GM23338 (cell line): ENCODE data around the gene TRIM44. TPM values are rescaled to one million over a fixed set of nuclear protein-coding genes. Genes with fewer than 3 reads are reported as not detected.

Experiments
- ATAC-seq: fragments of 200-7000 bp; cut with Tn5 transposase; 3 replicates; pipeline ENCODE4 v1.9.1; 2020
- DNase-seq: peaks from one replicate; pipeline ENCODE4 v3.0.0-alpha.2; 2015; ENCODE audit warnings: low spot score
- H2AFZ ChIP-seq: fragments of 200-600 bp; sonication (generic); 2 replicates; pipeline ENCODE4 v1.8.0; 2016; ENCODE audit warnings: antibody characterized with exemption, mild to moderate bottlenecking, moderate library complexity
- H3F3A ChIP-seq: fragments of 200-600 bp; sonication (generic); replicated peaks from 2 replicates; pipeline ENCODE4 v1.8.0; 2017; ENCODE audit warnings: antibody characterized with exemption, mixed run types, low read depth
- H3K27ac ChIP-seq: fragments of 200-600 bp; sonication (generic); 2 replicates; pipeline ENCODE4 v1.6.1; 2016; ENCODE audit warnings: low read depth
- H3K27me3 ChIP-seq: fragments of 200-600 bp; sonication (generic); 2 replicates; pipeline ENCODE4 v1.8.0; 2016; ENCODE audit warnings: mild to moderate bottlenecking, mixed run types, moderate library complexity; ENCODE audit not compliant: insufficient read depth
- H3K36me3 ChIP-seq: fragments of 200-600 bp; sonication (generic); 2 replicates; pipeline ENCODE4 v1.8.0; 2016; ENCODE audit warnings: mild to moderate bottlenecking; ENCODE audit not compliant: insufficient read depth
- H3K4me1 ChIP-seq: fragments of 200-600 bp; sonication (generic); 2 replicates; pipeline ENCODE4 v1.8.0; 2016; ENCODE audit warnings: mild to moderate bottlenecking, moderate library complexity; ENCODE audit not compliant: insufficient read depth
- H3K4me2 ChIP-seq: fragments of 200-600 bp; sonication (generic); 2 replicates; pipeline ENCODE4 v1.7.1; 2017; ENCODE audit warnings: mixed run types
- H3K4me3 ChIP-seq: fragments of 200-600 bp; sonication (generic); 2 replicates; pipeline ENCODE4 v1.6.1; 2016; ENCODE audit warnings: mixed run types
- H3K79me2 ChIP-seq: fragments of 200-600 bp; sonication (generic); replicated peaks from 2 replicates; pipeline ENCODE4 v1.8.0; 2017; ENCODE audit warnings: mild to moderate bottlenecking; ENCODE audit not compliant: insufficient read depth
- H3K9me2 ChIP-seq: fragments of 200-600 bp; sonication (generic); 2 replicates; pipeline ENCODE4 v1.8.0; 2017; ENCODE audit not compliant: insufficient read depth
- H4K20me1 ChIP-seq: fragments of 200-600 bp; sonication (generic); replicated peaks from 2 replicates; pipeline ENCODE4 v1.8.0; 2017; ENCODE audit warnings: mild to moderate bottlenecking; ENCODE audit not compliant: insufficient read depth
- H3K27ac Mint-ChIP-seq: 2 replicates; pipeline ENCODE4 v1.8.0; 2020; ENCODE audit warnings: inconsistent platforms, mild to moderate bottlenecking, moderate library complexity, mixed read lengths
- H3K27me3 Mint-ChIP-seq: 3 replicates; pipeline ENCODE4 v1.8.0; 2022; ENCODE audit warnings: low read depth, mild to moderate bottlenecking, moderate library complexity, mixed read lengths, inconsistent platforms; ENCODE audit not compliant: insufficient read depth, poor library complexity
- H3K36me3 Mint-ChIP-seq: 3 replicates; pipeline ENCODE4 v1.8.0; 2021; ENCODE audit warnings: low read depth, mild to moderate bottlenecking, inconsistent platforms, moderate library complexity, mixed read lengths
- H3K4me1 Mint-ChIP-seq: 3 replicates; pipeline ENCODE4 v1.8.0; 2020; ENCODE audit warnings: mild to moderate bottlenecking, inconsistent platforms, mixed read lengths
- H3K4me3 Mint-ChIP-seq: 3 replicates; pipeline ENCODE4 v1.8.0; 2021; ENCODE audit warnings: moderate library complexity, mild to moderate bottlenecking, inconsistent platforms, mixed read lengths
- H3K9me3 Mint-ChIP-seq: 3 replicates; pipeline ENCODE4 v1.8.0; 2020; ENCODE audit warnings: moderate library complexity, mild to moderate bottlenecking, inconsistent platforms, mixed read lengths
- CREB1 ChIP-seq: fragments of 250-450 bp; sonication (Bioruptor Pico); IDR thresholded peaks from 2 replicates; pipeline ENCODE4 v1.5.0; 2020; ENCODE audit warnings: low read depth, mild to moderate bottlenecking, moderate library complexity
- CTCF ChIP-seq, 2 experiments: fragments of 200-600 bp in 1 of 2; sonication (generic) in 1 of 2; conservative IDR thresholded peaks; 2 replicates each; pipeline versions ENCODE4 v1.5.1 to v1.6.1; 2016 to 2017; ENCODE audit warnings: antibody characterized with exemption in 2 of 2, low read depth in 2 of 2, mild to moderate bottlenecking in 2 of 2, moderate library complexity in 1 of 2
- ETS1 ChIP-seq: IDR thresholded peaks from 2 replicates; pipeline ENCODE4 v1.6.1; 2016; ENCODE audit warnings: antibody characterized with exemption
- EZH2 ChIP-seq: fragments of 200-600 bp; sonication (generic); IDR thresholded peaks from one replicate; pipeline ENCODE4 v1.8.0; 2017; ENCODE audit warnings: antibody characterized with exemption, mild to moderate bottlenecking, low read depth; ENCODE audit not compliant: unreplicated experiment
- EZH2phosphoT487 ChIP-seq: fragments of 200-600 bp; sonication (generic); IDR thresholded peaks from one replicate; pipeline ENCODE4 v1.8.1; 2018; ENCODE audit warnings: antibody characterized with exemption; ENCODE audit not compliant: unreplicated experiment
- JUNB ChIP-seq: IDR thresholded peaks from one replicate; pipeline ENCODE4 v1.6.1; 2016; ENCODE audit warnings: antibody characterized with exemption; ENCODE audit not compliant: unreplicated experiment
- NANOG ChIP-seq: IDR thresholded peaks from 2 replicates; pipeline ENCODE4 v1.6.1; 2016; ENCODE audit warnings: antibody characterized with exemption, borderline replicate concordance
- POLR2AphosphoS5 ChIP-seq: IDR thresholded peaks from 2 replicates; pipeline ENCODE4 v1.6.1; 2016; ENCODE audit warnings: antibody characterized with exemption, low read depth
- REST ChIP-seq: IDR thresholded peaks from one replicate; pipeline ENCODE4 v1.6.1; 2018; ENCODE audit warnings: antibody characterized with exemption; ENCODE audit not compliant: unreplicated experiment
- STAT1 ChIP-seq: IDR thresholded peaks from one replicate; pipeline ENCODE4 v1.6.1; 2016; ENCODE audit warnings: antibody characterized with exemption; ENCODE audit not compliant: unreplicated experiment
- ZNF114 ChIP-seq: fragments of 250-450 bp; sonication (Bioruptor Pico); IDR thresholded peaks from 2 replicates; pipeline ENCODE4 v1.5.0; 2020; ENCODE audit warnings: mild to moderate bottlenecking, moderate library complexity
- ZNF331 ChIP-seq: fragments of 250-450 bp; sonication (Bioruptor Pico); IDR thresholded peaks from 2 replicates; pipeline ENCODE4 v1.5.0; 2020; ENCODE audit warnings: low read depth, mild to moderate bottlenecking, moderate library complexity
- ZNF462 ChIP-seq: fragments of 250-450 bp; sonication (Bioruptor Pico); IDR thresholded peaks from 2 replicates; pipeline ENCODE4 v1.5.0; 2020; ENCODE audit warnings: mild to moderate bottlenecking, moderate library complexity
- polyA plus RNA-seq: library from polyadenylated mRNA; unstranded; fragments of >200 nt; fragmentation: Nextera tagmentation; extraction: Ambion mirVana; gene quantifications from 2 replicates; pipeline ENCODE4 v1.2.1, GENCODE V29; 2016
- total RNA-seq: library from RNA; depleted of rRNA; stranded (reverse); fragments of >200 nt; shearing (Covaris generic); gene quantifications from 2 replicates; pipeline ENCODE4 v1.2.3, GENCODE V29; 2014

The TRIM44 gene
- total and polyA plus RNA-seq, 2 experiments from 2014 or later: 10.3 to 10.4 TPM

GRCh38 chr11:35620795-35621194 is 41.8 kb upstream of the TRIM44 start:
- H3K9me2 ChIP-seq: no peaks in the 10 kb centered on the region
- H2AFZ ChIP-seq: no peak overlapping the region
- Mint-ChIP-seq H3K9me3 (peaks cover 7% of the 10 kb centered on the region), H3K27me3 (peaks cover 26% of the 10 kb centered on the region), H3K36me3 (peaks cover 15% of the 10 kb centered on the region), H3K4me3 (peak overlapping the region; percentile 81), H3K27ac (no peak overlapping the region), H3K4me1 (peaks cover 39% of the 10 kb centered on the region)
- H3K4me3 ChIP-seq: peak overlapping the region; percentile 65; the same call in 1 of the 2 replicates
- H3K4me2 ChIP-seq: peak overlapping the region; percentile 87
- H3K4me1 ChIP-seq: peaks cover 14% of the 10 kb centered on the region
- H3K27me3 ChIP-seq: peaks cover 38% of the 10 kb centered on the region
- H3F3A ChIP-seq: 0 out of 2 replicates have a peak, but pooled peaks cover 2% of the 10 kb centered on the region
- no peaks in the 10 kb centered on the region for H3K79me2 ChIP-seq
- H3K36me3 ChIP-seq: no peaks in the 10 kb centered on the region
- DNase-seq (no peak), ATAC-seq (no peak)
- H3K27ac ChIP-seq: no peak overlapping the region
- no peak for TF ChIP-seq CREB1 (CRISPR knock-in tag)
- TF ChIP-seq POLR2AphosphoS5: no peak
- no peak for TF ChIP-seq EZH2
- TF ChIP-seq JUNB: no peak
- no peak for TF ChIP-seq ZNF331 (CRISPR knock-in tag)
- no peak for TF ChIP-seq STAT1
- TF ChIP-seq REST: no peak
- no peak for TF ChIP-seq ZNF114 (CRISPR knock-in tag)
- no peak for TF ChIP-seq NANOG
- no peak for TF ChIP-seq ETS1
- TF ChIP-seq EZH2phosphoT487: no peak
- no peak for TF ChIP-seq CTCF (conservative IDR thresholded peaks at IDR 0.05; ENCODE audit: low read depth in 2 of 2)
- no peak for TF ChIP-seq ZNF462
- no peaks in the 10 kb centered on the region for H4K20me1 ChIP-seq
